OCI-LY3 (cell line): ENCODE results near the gene GGTLC1.

Source experiments
- H2AFZ ChIP-seq: fragments of 200-600, 300-600 bp; shearing (Covaris generic); 2 replicates; pipeline ENCODE4 v1.6.0; 2014; ENCODE audit warnings: antibody characterized with exemption, low read depth, low read length
- H3K27ac ChIP-seq: fragments of 200-600, 300-600 bp; sonication (generic); 2 replicates; pipeline ENCODE4 v1.5.1; 2014; ENCODE audit warnings: mild to moderate bottlenecking, low read length, moderate library complexity, mixed read lengths
- H3K27me3 ChIP-seq: fragments of 200-600, 300-600 bp; sonication (generic); 2 replicates; pipeline ENCODE4 v1.6.1; 2014; ENCODE audit warnings: low read depth, low read length, mixed read lengths
- H3K36me3 ChIP-seq: fragments of 200-600, 300-600 bp; sonication (generic); replicated peaks from 2 replicates; pipeline ENCODE3; 2014; ENCODE audit warnings: low read depth, low read length, mixed read lengths
- H3K4me1 ChIP-seq: fragments of 300-600, 200-600 bp; sonication (generic); 2 replicates; pipeline ENCODE4 v1.6.1; 2014; ENCODE audit warnings: low read length, mixed read lengths
- H3K4me2 ChIP-seq: fragments of 200-600, 300-600 bp; sonication (generic); 2 replicates; pipeline ENCODE4 v1.6.1; 2014; ENCODE audit warnings: low read length, mixed read lengths
- H3K4me3 ChIP-seq: fragments of 300-600, 200-600 bp; sonication (generic); 2 replicates; pipeline ENCODE4 v1.5.1; 2014; ENCODE audit warnings: antibody characterized with exemption, mild to moderate bottlenecking, low read length, moderate library complexity
- H3K79me2 ChIP-seq: fragments of 300-600, 200-600 bp; shearing (Covaris generic); 2 replicates; pipeline ENCODE4 v1.6.1; 2014; ENCODE audit warnings: mild to moderate bottlenecking, low read length, mixed read lengths
- H3K9ac ChIP-seq: fragments of 300-600, 200-600 bp; shearing (Covaris generic); 2 replicates; pipeline ENCODE4 v1.6.0; 2014; ENCODE audit warnings: mild to moderate bottlenecking, low read length, moderate library complexity
- H3K9me3 ChIP-seq: fragments of 200-600, 300-600 bp; shearing (Covaris generic); 2 replicates; pipeline ENCODE4 v1.6.1; 2014; ENCODE audit warnings: low read length, mixed read lengths; ENCODE audit not compliant: insufficient read depth
- H4K20me1 ChIP-seq: fragments of 200-600, 300-600 bp; sonication (generic); 2 replicates; pipeline ENCODE4 v1.6.1; 2016; ENCODE audit warnings: low read length, mixed read lengths; ENCODE audit not compliant: insufficient read depth
- EZH2phosphoT487 ChIP-seq: fragments of 200-600 bp; shearing (Covaris generic); IDR thresholded peaks from 2 replicates; pipeline ENCODE4 v1.6.1; 2018; ENCODE audit warnings: antibody characterized with exemption, mixed run types, low read depth
- TF ChIP-seq, protein P1 (sequence below): fragments of 200-600, 300-600 bp; sonication (generic); IDR thresholded peaks from 2 replicates; pipeline ENCODE4 v1.5.1; 2014; ENCODE audit warnings: antibody characterized with exemption, low read length, low read depth

GGTLC1 gene

DNA sequence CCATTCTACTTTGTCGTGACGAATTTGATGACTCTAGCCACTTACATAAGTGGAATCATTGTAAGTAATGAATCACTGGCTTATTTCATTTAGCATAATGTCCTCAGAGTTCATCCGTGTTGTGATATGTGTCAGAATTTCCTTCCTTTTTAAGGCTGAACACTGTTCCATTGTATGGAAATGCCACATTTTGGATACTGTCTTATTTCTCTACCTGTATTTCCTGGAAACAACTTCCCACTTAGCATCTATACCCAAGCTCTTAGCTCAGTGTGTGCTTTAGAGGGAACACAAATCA is 28.8 kb upstream of the GGTLC1 start:
- Histone ChIP-seq H4K20me1 (no peaks in the 10 kb centered on the region), H3K9ac (no peak overlapping the region), H3K27me3 (peaks cover 68% of the 10 kb centered on the region), H2AFZ (no peak overlapping the region), H3K4me3 (no peak overlapping the region), H3K79me2 (no peaks in the 10 kb centered on the region), H3K9me3 (no peaks in the 10 kb centered on the region), H3K36me3 (no peaks in the 10 kb centered on the region), H3K4me1 (no peaks in the 10 kb centered on the region), H3K4me2 (no peak overlapping the region), H3K27ac (no peak overlapping the region)
- TF ChIP-seq EZH2phosphoT487, result no peak
- TF ChIP-seq, protein P1, sequence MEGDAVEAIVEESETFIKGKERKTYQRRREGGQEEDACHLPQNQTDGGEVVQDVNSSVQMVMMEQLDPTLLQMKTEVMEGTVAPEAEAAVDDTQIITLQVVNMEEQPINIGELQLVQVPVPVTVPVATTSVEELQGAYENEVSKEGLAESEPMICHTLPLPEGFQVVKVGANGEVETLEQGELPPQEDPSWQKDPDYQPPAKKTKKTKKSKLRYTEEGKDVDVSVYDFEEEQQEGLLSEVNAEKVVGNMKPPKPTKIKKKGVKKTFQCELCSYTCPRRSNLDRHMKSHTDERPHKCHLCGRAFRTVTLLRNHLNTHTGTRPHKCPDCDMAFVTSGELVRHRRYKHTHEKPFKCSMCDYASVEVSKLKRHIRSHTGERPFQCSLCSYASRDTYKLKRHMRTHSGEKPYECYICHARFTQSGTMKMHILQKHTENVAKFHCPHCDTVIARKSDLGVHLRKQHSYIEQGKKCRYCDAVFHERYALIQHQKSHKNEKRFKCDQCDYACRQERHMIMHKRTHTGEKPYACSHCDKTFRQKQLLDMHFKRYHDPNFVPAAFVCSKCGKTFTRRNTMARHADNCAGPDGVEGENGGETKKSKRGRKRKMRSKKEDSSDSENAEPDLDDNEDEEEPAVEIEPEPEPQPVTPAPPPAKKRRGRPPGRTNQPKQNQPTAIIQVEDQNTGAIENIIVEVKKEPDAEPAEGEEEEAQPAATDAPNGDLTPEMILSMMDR, result no peak

DNA sequence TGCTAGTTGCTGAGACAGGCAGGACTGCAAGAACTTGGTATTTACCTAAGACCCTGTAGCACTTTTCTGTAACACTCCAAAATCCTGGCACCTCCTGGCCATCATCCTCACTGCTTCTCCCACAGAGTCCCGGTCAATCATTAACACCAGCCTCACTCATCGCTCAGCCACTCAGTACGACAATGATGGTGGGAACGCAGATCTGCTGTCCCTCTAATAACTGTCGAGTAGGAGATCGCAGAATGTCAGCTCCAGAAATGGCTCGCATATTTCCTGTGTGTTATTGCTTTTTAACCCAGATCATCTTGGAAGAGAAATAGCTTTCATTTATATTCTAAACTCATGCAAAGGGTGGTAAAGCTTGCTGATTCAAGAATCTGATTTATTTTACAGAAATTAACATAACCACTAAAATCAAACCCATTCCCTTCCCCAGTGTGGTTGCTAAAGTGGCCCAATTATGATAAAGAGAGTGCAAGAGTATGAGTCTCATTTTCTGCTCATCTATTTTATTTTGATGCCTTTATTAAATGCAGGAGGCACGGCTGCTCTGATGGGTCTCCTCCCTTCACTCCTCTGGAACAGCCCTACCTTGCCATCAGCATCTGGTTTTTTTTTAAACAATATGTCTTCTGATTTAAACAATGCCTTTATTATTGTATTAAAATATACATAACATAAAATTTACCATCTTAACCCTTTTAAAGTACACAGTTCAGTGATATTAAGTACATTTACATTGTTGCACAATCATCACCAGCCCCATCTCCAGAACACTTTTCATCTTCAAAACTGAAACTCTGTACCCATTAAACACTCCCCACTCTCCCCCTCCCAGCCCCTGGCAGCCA is 28.3 kb upstream of the GGTLC1 start:
- H3K79me2 ChIP-seq, result no peaks in the 10 kb centered on the region

GRCh38 chr20:24013953-24014352 is 25.4 kb upstream of the GGTLC1 start:
- Histone ChIP-seq H3K27ac (no peak overlapping the region), H3K27me3 (peaks cover 61% of the 10 kb centered on the region), H3K4me3 (no peak overlapping the region), H3K9me3 (no peaks in the 10 kb centered on the region), H3K79me2 (no peaks in the 10 kb centered on the region), H3K4me1 (no peaks in the 10 kb centered on the region), H3K4me2 (no peak overlapping the region), H2AFZ (no peak overlapping the region), H3K9ac (no peak overlapping the region), H3K36me3 (no peaks in the 10 kb centered on the region), H4K20me1 (no peaks in the 10 kb centered on the region)
- TF ChIP-seq, protein P1, result no peak
- TF ChIP-seq EZH2phosphoT487, result no peak

More for the DNA sequence above, 28.3 kb upstream of the GGTLC1 start:
- H3K9ac ChIP-seq, result no peak overlapping the region
- H3K27ac ChIP-seq, result no peak overlapping the region
- H4K20me1 ChIP-seq, result no peaks in the 10 kb centered on the region
- H3K4me3 ChIP-seq, result no peak overlapping the region
- TF ChIP-seq EZH2phosphoT487, result no peak
- TF ChIP-seq, protein P1, result no peak
- H3K4me1 ChIP-seq, result no peaks in the 10 kb centered on the region
- no peak overlapping the region for H2AFZ ChIP-seq
- H3K9me3 ChIP-seq, result no peaks in the 10 kb centered on the region
- H3K4me2 ChIP-seq, result no peak overlapping the region
- H3K27me3 ChIP-seq, result peaks cover 62% of the 10 kb centered on the region
- no peaks in the 10 kb centered on the region for H3K36me3 ChIP-seq

GRCh38 chr20:24011282-24011681 is 22.7 kb upstream of the GGTLC1 start:
- H2AFZ ChIP-seq, result no peak overlapping the region
- no peaks in the 10 kb centered on the region for H3K79me2 ChIP-seq
- no peak overlapping the region for H3K9ac ChIP-seq
- no peak overlapping the region for H3K27ac ChIP-seq
- H3K4me3 ChIP-seq, result no peak overlapping the region
- no peaks in the 10 kb centered on the region for H3K4me1 ChIP-seq
- peaks cover 51% of the 10 kb centered on the region for H3K27me3 ChIP-seq
- no peak overlapping the region for H3K4me2 ChIP-seq
- no peaks in the 10 kb centered on the region for H4K20me1 ChIP-seq
- no peaks in the 10 kb centered on the region for H3K9me3 ChIP-seq
- no peaks in the 10 kb centered on the region for H3K36me3 ChIP-seq
- TF ChIP-seq, protein P1, result no peak
- TF ChIP-seq EZH2phosphoT487, result no peak
